GM19043 (cell line): Measurements from ENCODE around the gene RTN4R.
"Not testable (repeated sequence)": the region's sequence is repeated elsewhere in the genome, so short reads cannot be mapped to it uniquely, and the experiment has no call there.

ENCODE experiments used
- ATAC-seq: cut with Tn5 transposase; IDR thresholded peaks from one replicate; pipeline ENCODE4 v1.9.1; 2021; ENCODE audit warnings: low read depth; ENCODE audit not compliant: unreplicated experiment

RTN4R gene

DNA sequence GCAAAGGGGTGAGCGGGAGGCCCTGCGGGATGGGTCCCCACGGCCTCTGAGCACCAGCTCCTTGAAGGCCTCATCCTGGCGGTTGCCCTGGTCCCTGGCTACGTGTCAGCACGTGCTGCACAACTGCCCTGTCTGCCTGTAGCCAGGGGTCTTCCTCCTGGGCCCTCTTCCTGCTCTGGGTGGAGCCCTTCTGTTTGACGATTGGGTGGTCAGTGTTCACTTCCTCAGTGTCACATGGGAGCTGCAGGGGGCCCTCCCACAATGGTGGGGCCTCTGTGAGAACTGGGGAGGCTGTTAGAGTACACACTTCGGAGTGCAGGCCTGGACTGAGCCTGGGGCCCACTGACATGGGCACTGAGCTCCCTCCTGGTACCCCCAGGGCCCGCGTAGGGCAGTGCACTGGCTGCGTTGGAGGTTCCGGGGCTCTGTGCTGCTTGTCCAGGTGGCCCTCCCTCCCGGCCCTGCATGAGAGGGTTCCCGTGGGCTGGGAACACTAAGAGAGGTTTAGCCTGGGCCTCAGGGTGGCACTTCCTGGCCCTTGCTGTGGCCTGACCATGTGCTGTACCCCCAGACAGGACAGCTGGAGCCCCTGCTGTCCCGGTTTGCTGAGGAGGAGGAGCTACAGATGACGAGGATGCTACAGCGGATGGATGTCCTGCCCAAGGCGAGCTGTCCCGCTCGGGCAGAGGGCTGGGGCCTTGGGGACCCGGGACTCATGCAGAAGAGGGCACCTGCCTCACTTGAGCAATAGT, 38.0 kb upstream of the RTN4R start:
- no peak for ATAC-seq

DNA sequence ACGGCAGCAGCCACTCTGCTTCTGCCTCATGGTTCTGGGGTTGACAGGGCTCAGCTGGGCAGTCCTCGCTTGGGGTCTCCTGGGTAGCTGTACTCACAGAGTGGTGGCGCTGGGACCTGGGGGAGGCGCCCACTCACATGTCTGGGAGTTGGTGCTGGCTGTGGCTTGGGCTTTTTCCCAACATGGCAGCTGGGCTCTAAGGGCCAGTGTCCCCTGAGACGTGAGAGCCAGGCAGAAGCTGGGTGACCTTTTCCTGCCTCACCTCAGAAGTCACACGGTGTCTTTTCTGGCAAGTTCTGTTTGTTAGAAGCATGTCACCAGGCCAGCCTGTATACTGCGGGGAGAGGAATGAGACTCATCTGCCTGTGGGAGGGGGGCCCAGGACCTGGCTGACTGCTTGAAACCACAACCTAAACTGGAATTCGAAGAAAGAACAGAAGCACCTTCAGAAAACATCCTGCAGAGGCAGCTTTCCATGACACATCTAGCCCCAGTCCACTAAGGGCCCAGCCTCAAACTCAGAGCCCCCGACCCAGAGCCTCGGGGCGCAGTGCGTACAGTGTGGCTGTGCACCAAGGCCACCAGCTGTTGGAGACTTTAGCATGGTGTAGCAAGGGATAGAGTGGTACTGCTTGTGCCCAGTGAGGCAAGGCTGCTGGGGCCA, 37.2 kb upstream of the RTN4R start:
- not testable (repeated sequence) for ATAC-seq

DNA sequence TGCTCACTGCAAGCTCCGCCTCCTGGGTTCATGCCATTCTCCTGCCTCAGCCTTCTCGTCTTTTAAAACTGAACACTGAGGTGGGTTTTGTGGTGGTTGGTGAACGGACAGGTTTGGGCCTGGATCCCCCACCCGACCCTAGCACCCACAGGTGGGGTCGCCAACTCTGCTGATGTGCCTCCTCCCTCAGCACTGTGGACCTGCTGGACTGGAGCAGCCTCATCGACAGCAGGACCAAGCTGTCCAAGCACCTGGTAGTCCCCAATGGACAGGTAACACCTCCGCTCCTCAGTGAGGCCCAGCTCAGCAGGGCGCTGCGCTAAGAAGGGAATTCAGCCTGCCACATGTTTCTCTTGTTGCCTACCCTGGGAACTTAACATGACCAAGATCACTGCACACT, 36.5 kb upstream of the RTN4R start:
- ATAC-seq: no peak

DNA sequence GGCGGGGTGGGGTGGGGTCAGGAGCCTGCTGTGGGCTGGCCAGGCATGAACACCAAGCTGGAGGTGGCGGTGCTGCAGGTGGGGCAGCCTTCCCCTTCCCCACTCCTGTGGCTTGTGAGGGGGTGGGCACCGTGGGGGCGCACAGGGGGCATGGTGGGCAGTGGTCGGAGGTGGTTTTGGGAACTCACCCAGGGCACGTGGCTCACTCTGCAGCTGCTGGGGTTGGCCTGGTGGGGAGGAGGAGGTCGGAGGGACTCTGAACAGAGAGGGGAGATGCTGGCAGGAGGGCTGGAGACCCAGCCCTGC, 35.1 kb upstream of the RTN4R start:
- not testable (repeated sequence) for ATAC-seq

DNA sequence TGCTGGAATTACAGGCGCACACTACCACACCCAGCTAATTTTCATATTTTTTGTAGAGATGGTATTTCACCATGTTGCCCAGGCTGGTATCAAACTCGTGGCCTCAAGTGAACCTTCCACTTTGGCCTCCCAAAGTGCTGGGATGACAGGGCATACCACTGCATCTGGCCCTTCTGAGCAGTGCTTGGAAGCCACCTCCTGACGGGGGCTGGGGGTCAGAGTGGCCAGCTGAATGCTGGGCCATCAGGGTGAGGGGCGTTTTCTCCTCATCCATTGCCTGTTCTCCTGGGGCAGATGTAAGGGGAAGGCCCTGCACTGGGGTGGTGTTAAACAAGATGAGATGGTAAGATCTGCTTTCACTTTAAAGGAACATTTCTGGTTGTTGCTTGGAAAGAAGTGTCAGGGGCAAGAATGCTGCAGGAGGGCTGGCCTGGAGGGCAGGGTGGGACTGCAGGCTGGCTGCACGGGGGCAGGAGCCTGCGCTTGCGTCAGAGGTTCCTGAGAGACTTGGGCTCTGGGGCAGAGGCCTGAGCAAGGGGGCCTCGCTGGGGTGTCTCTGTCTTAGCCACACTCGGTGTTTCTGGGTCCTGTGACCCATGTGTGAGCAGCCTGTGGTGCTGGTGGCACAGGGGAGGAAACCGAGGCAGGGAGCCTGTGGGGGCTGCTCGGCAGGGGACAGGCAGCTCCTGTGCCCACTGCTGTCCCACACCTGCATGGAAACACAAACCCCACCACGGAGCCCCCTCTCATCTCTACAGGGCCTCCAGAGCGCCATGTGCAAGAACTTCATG, 34.5 kb upstream of the RTN4R start:
- ATAC-seq: no peak

DNA sequence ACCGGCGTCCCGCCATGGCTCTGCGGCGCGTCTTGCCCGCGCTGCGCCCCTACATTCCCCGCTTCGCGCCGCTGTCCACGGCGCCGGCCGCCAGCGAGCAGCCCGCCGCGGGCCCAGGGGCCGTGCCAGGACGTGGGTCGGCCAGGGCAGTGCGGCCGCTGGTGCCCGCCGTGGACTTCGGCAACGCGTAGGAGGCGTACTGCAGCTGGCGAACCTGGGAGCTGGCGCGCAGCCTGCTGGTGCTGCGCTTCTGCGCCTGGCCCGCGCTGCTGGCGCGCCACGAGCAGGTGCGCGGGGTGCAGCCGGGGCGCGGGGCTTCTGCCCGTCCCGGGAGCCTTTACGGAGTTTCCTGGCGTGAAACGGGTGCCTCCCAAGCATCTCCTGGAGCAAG, 31.6 kb upstream of the RTN4R start:
- no peak for ATAC-seq

DNA sequence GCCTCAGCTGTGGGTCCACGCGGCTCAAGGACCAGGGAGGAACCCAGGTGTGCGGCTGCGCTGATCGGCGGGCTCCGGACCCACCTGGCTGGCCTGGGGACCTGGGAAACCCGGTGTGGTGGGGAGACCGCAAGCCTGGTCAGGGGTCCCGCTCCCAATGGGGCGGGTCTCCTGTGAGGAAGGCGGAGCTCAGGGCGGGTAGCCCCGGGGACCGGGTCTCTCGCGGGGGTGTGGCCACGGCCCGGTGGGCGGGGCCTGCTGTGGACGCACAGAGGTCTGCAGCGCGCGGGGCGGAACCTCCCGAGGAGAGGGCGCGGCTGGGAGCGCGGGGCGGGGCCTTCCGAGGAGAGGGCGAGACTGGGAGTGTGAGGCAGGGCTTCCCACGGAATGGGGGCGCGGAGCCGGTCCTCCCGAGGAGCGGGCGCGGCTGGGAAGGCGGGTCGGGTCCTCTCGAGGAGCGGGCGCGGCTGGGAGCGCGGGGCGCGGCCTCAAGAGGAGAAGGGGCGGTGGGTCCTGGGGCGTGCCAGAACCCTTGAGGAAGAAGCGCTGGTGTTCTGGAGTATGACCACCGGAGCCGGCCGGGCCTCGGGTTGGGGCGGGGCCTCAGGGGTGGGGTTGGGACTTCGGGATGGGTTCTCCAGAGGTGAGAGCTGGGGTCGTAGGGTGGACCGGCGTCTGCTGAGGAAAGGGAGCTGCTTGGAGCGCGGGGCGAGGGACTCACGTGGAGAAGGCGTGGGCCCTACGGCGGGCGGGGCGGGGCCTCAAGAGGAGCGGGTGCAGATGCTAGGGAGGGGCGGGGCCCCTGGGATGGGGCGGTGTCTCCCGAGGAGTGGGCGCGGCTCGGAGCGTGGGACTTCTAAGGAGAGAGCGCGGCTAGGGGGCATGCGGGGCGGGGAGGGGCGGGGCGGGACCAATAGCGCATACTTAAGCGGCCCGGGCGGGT, 31.0 kb upstream of the RTN4R start:
- no peak for ATAC-seq

DNA sequence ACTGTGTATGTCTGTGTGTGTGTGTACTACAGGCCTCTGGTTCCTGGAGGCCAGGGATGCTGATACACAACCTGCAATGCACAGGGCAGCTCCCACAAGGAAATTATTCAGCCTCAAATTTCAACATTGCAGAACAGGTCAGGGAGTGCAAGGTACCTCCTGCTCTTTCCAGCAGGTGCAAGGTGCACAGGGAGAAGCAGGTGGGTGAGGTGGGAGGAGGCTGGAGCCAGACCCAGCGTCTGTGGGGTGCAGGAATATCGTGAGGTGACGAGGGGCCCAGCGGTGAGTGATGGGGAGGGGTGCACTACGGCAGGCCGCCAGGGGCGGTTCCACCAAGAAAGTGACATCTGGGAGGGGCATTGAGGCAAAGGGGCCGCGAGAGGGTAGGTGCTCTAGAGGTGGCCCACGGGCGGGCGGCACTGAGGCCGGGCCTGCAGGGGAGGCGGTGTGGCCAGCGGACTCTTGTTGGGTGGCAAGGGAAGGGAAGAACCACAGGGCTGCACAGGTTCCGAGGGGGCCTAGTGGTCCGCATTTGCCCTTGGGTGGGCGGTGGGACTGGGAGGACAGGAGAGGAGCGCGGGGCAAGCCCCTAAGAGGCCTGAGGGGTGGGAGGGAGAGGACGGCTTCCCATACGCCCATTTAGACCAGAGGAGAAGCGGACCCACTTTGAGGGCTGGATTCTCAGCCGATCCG, 30.1 kb upstream of the RTN4R start:
- no peak for ATAC-seq

DNA sequence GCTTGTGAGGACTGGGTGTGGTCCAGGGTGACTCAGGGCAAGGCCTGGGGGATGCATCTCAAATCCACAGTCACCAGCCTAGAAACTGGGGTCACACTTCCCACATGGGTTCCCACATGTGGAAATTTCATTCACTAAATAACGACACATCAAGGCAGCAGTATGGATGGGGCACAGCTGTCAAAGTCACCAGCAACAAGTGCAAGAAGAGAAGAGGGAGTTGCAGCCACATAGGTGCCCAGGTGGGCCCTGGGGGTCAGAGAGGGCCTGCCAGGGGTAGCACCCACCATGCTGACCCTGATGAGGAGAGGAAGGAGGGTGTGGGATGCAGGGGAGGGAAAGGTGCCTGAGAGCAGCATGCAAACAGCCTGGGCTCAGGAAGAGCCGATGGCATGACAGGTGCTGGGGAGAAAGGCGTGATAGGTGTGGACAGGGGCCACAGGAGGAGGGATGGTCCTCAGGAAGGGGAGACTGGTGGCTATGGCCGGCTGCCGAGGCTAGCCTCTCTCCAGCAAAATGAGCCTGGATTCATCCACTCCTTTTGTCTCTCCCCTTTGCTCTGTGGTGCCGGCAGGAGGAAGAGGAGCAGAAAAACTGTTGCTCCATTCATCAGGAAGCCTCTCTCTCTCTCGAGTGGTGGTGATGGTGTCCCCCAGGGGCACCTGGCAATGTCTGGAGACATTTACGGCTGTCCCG, 29.4 kb upstream of the RTN4R start:
- ATAC-seq: no peak

DNA sequence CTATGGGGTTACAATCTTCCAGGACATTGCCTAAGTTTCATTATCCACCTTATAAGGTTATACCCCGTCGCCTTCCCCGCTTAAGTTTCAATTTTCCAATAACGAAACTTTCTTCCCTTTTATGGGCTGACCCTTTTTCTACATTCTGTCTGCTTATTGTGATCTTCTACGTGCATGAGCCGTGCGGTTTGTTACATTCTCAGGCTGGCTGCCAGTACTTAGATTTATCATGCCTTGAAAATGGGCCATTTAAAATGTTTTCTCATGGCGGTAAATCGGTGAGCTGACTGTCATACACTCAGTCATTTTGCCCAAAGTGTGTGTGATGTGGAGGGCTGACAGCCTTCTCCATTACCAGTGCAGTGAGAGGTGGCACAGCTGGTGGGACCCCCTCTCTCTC, 28.5 kb upstream of the RTN4R start:
- ATAC-seq: no peak

DNA sequence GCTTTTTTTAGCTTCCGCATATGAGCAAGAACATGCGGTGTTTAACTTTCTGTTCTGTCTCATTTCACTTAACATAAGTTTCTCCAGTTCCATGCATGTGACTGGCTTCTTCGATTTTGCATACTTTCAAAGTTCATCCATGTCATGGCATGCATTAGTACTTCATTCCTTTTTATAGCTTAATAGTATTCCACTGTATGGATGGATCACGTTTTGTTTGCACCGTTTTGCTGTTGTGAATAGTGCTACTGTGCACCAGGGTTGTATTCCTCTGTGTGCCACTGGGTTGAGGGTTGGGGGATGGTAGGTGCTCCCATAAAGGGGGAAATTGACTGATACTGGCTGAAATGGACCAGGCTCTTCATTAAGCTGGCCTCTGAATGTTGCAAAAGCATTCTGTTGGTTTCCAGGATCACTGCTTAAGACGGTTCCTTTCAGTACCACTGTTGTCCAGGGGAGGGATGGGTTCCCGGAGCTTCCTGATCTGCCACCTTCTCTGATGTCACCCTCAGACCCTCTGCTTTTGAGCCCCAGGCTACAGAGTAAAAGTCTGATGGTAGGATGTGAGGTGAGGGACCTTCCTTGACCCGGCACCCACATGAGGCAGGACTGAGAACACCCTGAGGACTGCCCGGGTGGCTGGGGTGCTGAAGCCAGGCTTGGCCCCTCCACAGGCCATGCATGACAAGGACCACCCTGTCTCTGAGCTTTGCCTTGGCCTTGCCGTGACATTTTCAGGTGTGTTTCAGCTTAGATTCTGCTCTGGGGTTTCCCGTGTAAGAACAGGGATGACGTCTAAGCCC, 27.3 kb upstream of the RTN4R start:
- ATAC-seq: no peak

DNA sequence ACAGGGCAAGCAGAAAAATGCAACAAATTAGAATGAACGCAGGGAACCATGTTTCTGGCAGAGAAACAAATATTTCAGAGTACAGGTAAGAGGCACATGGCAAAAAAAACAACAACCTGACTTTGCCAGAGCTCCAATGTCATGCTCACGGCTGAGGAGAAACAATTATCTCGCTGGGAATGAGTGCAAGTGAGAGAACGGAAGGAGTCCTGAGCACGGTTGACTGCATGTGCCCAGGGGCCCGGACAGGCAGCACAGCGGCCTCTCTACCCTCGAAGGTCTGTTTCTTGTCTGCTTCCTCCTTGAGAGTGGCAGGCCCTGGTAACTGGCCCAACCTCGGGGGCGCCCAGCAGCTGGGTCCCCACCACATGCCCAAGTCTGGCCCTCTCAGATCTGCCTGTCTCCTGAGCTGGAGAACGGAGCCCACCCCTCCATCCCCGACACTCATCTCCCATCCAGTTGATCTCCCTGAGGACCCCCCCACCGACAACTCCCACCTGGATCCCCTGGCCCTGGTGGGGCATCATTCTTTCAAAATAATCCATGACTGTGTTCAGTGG, 24.6 kb upstream of the RTN4R start:
- ATAC-seq: no peak

DNA sequence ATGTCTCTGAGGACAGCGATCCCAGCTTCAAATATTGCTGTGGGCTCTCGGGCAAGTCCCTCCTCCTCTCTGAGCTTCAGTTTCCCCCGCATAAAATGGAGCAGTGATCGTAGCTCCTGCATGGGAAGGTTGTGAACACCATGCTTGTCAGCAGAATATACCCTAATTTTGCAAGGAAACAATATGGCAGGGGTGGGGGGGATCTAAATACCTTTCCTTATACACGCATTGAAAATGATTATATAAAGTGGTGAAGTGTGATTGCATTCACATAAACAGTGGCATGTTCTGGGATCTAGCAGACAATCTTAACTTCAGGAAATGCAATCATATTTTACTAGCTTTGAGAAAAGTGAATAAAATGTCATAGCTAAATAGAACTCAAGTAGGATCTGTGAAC, 24.0 kb upstream of the RTN4R start:
- no peak for ATAC-seq

DNA sequence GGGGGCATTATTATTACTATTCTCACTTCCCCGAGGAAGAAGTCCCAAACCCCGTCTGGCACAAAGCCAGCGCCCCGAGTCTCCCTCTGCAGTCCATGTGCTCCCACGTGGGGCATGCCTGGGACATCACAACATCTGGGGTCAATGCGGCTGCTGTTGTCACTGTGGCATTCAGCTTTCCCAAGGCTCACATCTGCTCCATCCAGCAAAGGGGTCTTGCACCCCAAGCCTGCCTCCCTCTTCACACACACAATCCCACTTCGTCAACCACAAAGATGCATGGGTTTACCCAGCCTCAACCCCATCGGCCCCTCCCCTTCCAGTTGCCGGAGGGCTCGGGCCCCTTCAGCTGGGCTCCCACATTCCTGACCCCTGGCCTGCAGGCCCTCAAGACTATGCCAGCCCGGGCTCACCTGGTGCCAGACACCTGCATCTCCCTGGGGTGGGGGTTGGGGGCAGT, 23.5 kb upstream of the RTN4R start:
- no peak for ATAC-seq

DNA sequence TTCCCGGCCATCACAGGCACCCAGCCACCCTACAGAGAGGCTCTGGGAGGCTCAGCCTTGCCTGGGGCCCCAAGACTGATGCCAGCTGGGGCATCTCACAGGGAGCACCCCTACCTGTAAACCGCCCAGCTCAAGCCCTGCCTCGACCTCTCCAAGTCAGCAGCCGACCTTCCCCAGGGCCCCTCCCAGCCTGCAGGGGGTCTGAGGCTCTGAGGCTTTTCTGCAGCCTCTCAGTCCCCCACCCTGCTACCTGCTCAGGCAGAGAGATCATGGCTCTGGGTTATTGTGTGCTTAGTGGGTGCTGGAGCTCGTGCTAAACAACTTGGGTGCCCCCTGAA, 23.1 kb upstream of the RTN4R start:
- ATAC-seq: no peak

DNA sequence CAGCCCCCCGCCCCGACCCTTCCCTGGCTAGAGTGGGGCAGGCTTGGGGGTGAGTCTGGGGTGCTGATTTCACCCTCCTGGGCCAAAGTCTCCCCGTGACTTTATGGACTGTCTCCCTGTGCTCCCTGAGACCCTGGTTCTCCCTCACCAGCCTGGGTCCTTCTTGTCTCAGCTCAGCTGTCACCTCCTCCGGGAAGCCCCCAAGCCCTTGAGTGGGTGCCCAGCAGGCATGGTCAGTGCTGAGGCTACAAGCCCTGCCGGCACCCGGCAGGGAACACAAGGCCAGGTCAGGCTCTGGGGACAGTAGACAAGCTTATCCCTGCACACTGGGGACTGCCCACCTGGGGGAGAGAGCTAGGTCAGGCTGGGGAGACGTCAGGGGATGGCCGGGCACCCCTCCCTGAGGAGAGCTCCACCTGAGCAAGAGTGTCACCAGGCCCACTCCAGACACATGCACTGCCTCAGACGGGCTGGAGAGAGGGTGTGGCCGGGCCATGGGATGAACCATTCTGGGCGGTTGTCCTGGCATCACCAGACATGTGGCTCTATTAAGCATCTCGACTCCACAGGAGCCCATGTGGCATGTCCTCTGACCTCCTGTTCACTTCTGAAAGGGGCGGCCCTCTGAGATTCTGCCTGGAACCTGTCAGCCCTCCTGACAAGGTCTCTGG, 22.6 kb upstream of the RTN4R start:
- ATAC-seq: no peak

DNA sequence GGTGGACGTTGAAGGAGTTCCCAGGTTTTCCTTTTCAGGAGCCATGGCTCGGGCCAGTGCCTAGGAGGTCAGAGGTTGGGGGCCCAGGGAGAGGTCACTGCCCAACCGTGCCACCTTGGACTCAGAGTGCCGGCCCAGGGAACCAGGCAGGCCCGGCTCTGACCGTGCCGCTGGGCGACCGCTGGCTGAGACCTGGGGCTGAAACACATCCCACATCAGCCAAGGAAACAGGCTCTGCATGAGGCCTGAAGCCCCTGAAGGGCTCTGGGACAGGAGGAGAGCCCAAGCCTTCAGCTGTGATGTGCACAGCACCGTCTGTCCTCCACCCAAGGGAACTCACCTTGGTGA, 21.9 kb upstream of the RTN4R start:
- no peak for ATAC-seq
